Uterus (tissue), 4 donors: Measurements from ENCODE around the gene SLC6A18. TPM values are rescaled to one million over a fixed set of nuclear protein-coding genes. Genes with fewer than 3 reads are reported as not detected.

Experiments used
- DNase-seq, 2 donors: peaks; one replicate each; pipeline ENCODE4 v3.0.0-alpha.2; 2019 to 2020
- H3K27ac ChIP-seq, 2 donors: fragments of 200-600 bp; sonication (generic); 1 replicate in 1 of 2; 2 replicates in 1 of 2; pipeline ENCODE4 v1.5.1; 2016 to 2018
- H3K27me3 ChIP-seq, 2 donors: fragments of 200-600 bp; sonication (generic); one replicate each; pipeline ENCODE4 v1.5.1; 2018 to 2019; ENCODE audit warnings: control low read depth in 1 of 2
- H3K36me3 ChIP-seq, 2 donors: fragments of 200-600 bp; sonication (generic); one replicate each; pipeline ENCODE4 v1.5.1; 2019; ENCODE audit warnings: control low read depth in 1 of 2
- H3K4me1 ChIP-seq, 2 donors: fragments of 200-600 bp; sonication (generic); one replicate each; pipeline ENCODE4 v1.5.1; 2018 to 2019; ENCODE audit warnings: control low read depth in 1 of 2
- H3K4me3 ChIP-seq, 2 donors: fragments of 200-600 bp; sonication (generic); 1 replicate in 1 of 2; 2 replicates in 1 of 2; pipeline ENCODE4 v1.5.1; 2018 to 2019; ENCODE audit warnings: mild to moderate bottlenecking in 1 of 2
- H3K9me3 ChIP-seq, 2 donors: fragments of 200-600 bp; sonication (generic); one replicate each; pipeline ENCODE4 v1.5.1; 2019; ENCODE audit warnings: control low read depth in 1 of 2
- CTCF ChIP-seq, 4 experiments: fragments of 200-600 bp in 2 of 4; fragments of 450-650 bp in 2 of 4; sonication (generic) in 2 of 4; IDR thresholded peaks; one replicate each; pipeline ENCODE4 v1.5.1; 2016 to 2019; ENCODE audit warnings: antibody characterized with exemption in 4 of 4, mild to moderate bottlenecking in 2 of 4, moderate library complexity in 1 of 4
- POLR2A ChIP-seq, 2 donors: fragments of 450-650 bp; IDR thresholded peaks; one replicate each; pipeline ENCODE4 v1.6.1; 2016; ENCODE audit warnings: antibody characterized with exemption in 2 of 2, mild to moderate bottlenecking in 1 of 2, moderate library complexity in 1 of 2
- intact Hi-C: fragments of 100-400 bp; cut with DNase I; formaldehyde crosslinking; loops from one replicate; pipeline ENCODE4 v1.15.1; 2023; ENCODE audit warnings: low total_unique reads
- total RNA-seq, 4 donors: library from RNA; depleted of rRNA in 3 of 4; stranded (reverse); fragments of >200 nt in 3 of 4; gene quantifications; one replicate each; pipeline versions ENCODE4 v1.1.0 to v1.2.4, GENCODE V29; 2014 to 2023
- donor health status: DM: yes; HTN: yes; CAD: no.

Gene SLC6A18
- total RNA-seq, 4 donors from 2014 or later: not detected

DNA sequence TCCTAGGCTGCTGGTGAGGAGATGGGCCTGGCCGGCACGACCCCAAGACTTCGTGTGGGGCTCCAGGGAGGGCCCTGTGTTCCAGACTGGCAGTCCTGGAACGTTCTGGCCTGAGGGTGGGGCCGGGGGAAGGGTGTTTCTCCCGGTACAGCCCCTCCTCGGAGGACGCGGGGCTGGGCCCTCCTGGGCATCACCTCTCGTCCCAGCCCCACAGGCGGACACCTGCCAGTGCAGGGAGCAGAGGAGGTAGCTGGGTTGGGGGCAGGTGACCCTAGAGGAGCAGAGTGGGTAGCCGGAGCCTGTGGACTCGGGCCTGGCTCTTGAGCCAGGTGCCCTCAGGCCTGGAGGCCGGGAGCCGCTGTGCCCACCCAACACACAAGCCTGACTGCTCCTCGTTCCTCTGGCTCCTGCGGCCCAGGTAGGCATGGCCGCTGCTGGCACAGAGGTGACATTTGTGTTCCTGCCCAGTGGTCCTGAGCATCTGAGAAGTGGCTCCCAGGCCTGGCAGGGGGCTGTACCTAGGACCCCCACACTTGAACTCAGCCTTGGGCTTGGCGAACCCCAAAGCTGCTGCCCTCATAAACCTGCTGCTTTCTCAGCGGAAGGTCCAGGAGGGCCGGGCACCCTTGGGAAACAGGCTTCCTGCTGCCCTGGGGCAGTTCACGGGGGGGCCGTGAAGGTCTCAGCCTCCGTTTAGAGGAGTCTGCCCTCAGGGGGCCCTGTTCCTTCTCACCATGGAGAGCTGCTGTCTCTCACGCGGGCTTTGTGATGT lies 23.0 kb upstream of the SLC6A18 start:
- no peaks in the 10 kb centered on the region for H3K9me3 ChIP-seq
- intact Hi-C loops: no loop called here
- no peaks in the 10 kb centered on the region for H3K36me3 ChIP-seq
- no peak for DNase-seq
- H3K27ac ChIP-seq: no peak overlapping the region
- no peaks in the 10 kb centered on the region for H3K4me1 ChIP-seq
- TF ChIP-seq POLR2A (IDR thresholded peaks at IDR 0.05): no peak
- no peak for TF ChIP-seq CTCF (IDR thresholded peaks at IDR 0.05)
- no peaks in the 10 kb centered on the region for H3K27me3 ChIP-seq
- H3K4me3 ChIP-seq: no peak overlapping the region

DNA sequence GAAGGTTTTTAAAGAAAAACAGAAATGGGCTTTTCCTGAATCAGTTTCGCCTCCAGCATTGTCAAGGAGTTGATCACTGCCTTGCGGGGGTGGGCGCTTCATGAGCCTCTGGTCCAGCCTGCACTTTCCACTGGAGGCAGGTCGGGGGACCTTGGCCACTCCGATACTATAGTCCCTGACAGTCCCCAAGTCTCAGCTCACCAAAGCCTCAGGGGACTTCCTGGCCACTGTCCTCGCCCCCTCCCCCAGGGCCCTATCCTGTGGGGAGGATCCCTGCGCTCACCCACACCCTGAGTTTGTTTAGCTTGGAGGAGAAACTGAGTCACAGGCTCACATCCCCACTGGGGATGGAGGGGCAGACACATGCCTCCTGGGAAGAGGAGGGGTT lies 22.4 kb upstream of the SLC6A18 start:
- no peaks in the 10 kb centered on the region for H3K27me3 ChIP-seq
- DNase-seq: no peak
- no peak for TF ChIP-seq CTCF (IDR thresholded peaks at IDR 0.05)
- TF ChIP-seq POLR2A (IDR thresholded peaks at IDR 0.05): no peak

GRCh38 chr5:1203311-1203967 lies 21.7 kb upstream of the SLC6A18 start:
- TF ChIP-seq POLR2A (IDR thresholded peaks at IDR 0.05): no peak
- TF ChIP-seq CTCF (IDR thresholded peaks at IDR 0.05): no peak
- H3K9me3 ChIP-seq: no peaks in the 10 kb centered on the region
- intact Hi-C loops: no loop called here
- H3K36me3 ChIP-seq: no peaks in the 10 kb centered on the region
- H3K27ac ChIP-seq: no peak overlapping the region
- no peaks in the 10 kb centered on the region for H3K4me1 ChIP-seq
- no peak for DNase-seq
- no peaks in the 10 kb centered on the region for H3K27me3 ChIP-seq
- H3K4me3 ChIP-seq: no peak overlapping the region

More for the DNA sequence above, 22.4 kb upstream of the SLC6A18 start:
- no peaks in the 10 kb centered on the region for H3K4me1 ChIP-seq
- no peaks in the 10 kb centered on the region for H3K9me3 ChIP-seq
- no peak overlapping the region for H3K4me3 ChIP-seq
- intact Hi-C loops: no loop called here
- H3K36me3 ChIP-seq: no peaks in the 10 kb centered on the region
- no peak overlapping the region for H3K27ac ChIP-seq

- H3K9me3 ChIP-seq: no peaks in the 10 kb centered on the region
- H3K4me3 ChIP-seq: no peak overlapping the region
- no peaks in the 10 kb centered on the region for H3K4me1 ChIP-seq
- no peak for TF ChIP-seq CTCF (IDR thresholded peaks at IDR 0.05)
- TF ChIP-seq POLR2A (IDR thresholded peaks at IDR 0.05): no peak
- intact Hi-C loops: no loop called here
- no peaks in the 10 kb centered on the region for H3K36me3 ChIP-seq
- H3K27me3 ChIP-seq: no peaks in the 10 kb centered on the region
- no peak for DNase-seq
- no peak overlapping the region for H3K27ac ChIP-seq
Measured at GRCh38 chr5:1203968-1204692, 21.1 kb upstream of the SLC6A18 start.
